SK-N-SH treated with all-trans-retinoic acid at 6 μM for 48 hours (cell line): ENCODE data around the gene SPAG9.

Experiments
- ATAC-seq: fragments of 200-7000 bp; cut with Tn5 transposase; 3 replicates; pipeline ENCODE4 v1.9.1; 2020; ENCODE audit warnings: mild to moderate bottlenecking, moderate library complexity
- ARNTL ChIP-seq: fragments of 450-650 bp; formaldehyde crosslinking; IDR thresholded peaks from 2 replicates; pipeline ENCODE4 v1.5.0; 2020; ENCODE audit warnings: low read depth, mild to moderate bottlenecking, moderate library complexity, borderline replicate concordance
- BACH2 ChIP-seq: fragments of 250-450 bp; sonication (Bioruptor Pico); IDR thresholded peaks from 2 replicates; pipeline ENCODE4 v1.9.0; 2021; ENCODE audit warnings: mild to moderate bottlenecking, borderline replicate concordance
- CREB5 ChIP-seq: fragments of 250-450 bp; sonication (Bioruptor Pico); IDR thresholded peaks from 2 replicates; pipeline ENCODE4 v1.5.1; 2020; ENCODE audit warnings: low read depth, mild to moderate bottlenecking, moderate library complexity
- CSDC2 ChIP-seq: fragments of 250-450 bp; sonication (Bioruptor Pico); IDR thresholded peaks from 2 replicates; pipeline ENCODE4 v1.5.0; 2020; ENCODE audit warnings: mild to moderate bottlenecking, moderate library complexity
- CSRNP3 ChIP-seq: fragments of 250-450 bp; sonication (Bioruptor Pico); IDR thresholded peaks from 2 replicates; pipeline ENCODE4 v1.5.1; 2021; ENCODE audit warnings: mild to moderate bottlenecking, moderate library complexity
- ESRRG ChIP-seq: fragments of 250-450 bp; sonication (Bioruptor Pico); IDR thresholded peaks from 2 replicates; pipeline ENCODE4 v1.6.1; 2021; ENCODE audit warnings: mild to moderate bottlenecking
- GLIS3 ChIP-seq: fragments of 250-450 bp; sonication (Bioruptor Pico); IDR thresholded peaks from 2 replicates; pipeline ENCODE4 v1.5.0; 2020; ENCODE audit warnings: mild to moderate bottlenecking, moderate library complexity
- ISL1 ChIP-seq: fragments of 250-450 bp; sonication (Bioruptor Pico); IDR thresholded peaks from 2 replicates; pipeline ENCODE4 v2.1.2; 2022; ENCODE audit warnings: mild to moderate bottlenecking, moderate library complexity
- OSR1 ChIP-seq: fragments of 250-450 bp; sonication (Bioruptor Pico); IDR thresholded peaks from 2 replicates; pipeline ENCODE4 v1.8.0; 2022; ENCODE audit warnings: moderate library complexity, mild to moderate bottlenecking, inconsistent platforms
- PATZ1 ChIP-seq: fragments of 250-450 bp; sonication (Bioruptor Pico); IDR thresholded peaks from 2 replicates; pipeline ENCODE4 v1.8.0; 2020; ENCODE audit warnings: mild to moderate bottlenecking, moderate library complexity, borderline replicate concordance
- POU6F1 ChIP-seq: fragments of 250-450 bp; sonication (Bioruptor Pico); IDR thresholded peaks from 2 replicates; pipeline ENCODE4 v1.8.0; 2021; ENCODE audit warnings: low read depth, mild to moderate bottlenecking, moderate library complexity, borderline replicate concordance
- PPARA ChIP-seq: fragments of 250-450 bp; sonication (Bioruptor Pico); IDR thresholded peaks from 2 replicates; pipeline ENCODE4 v1.5.0; 2020; ENCODE audit warnings: mild to moderate bottlenecking, borderline replicate concordance
- RARB ChIP-seq: fragments of 250-450 bp; sonication (Bioruptor Pico); IDR thresholded peaks from 2 replicates; pipeline ENCODE4 v1.8.0; 2021; ENCODE audit warnings: mild to moderate bottlenecking, moderate library complexity
- SNAI2 ChIP-seq: fragments of 250-450 bp; sonication (Bioruptor Pico); IDR thresholded peaks from 2 replicates; pipeline ENCODE4 v1.5.0; 2020; ENCODE audit warnings: mild to moderate bottlenecking, moderate library complexity
- TCF4 ChIP-seq: fragments of 250-450 bp; sonication (Bioruptor Pico); IDR thresholded peaks from 2 replicates; pipeline ENCODE4 v1.8.0; 2021; ENCODE audit warnings: mild to moderate bottlenecking, moderate library complexity, borderline replicate concordance
- TOX ChIP-seq: fragments of 250-450 bp; sonication (Bioruptor Pico); IDR thresholded peaks from 2 replicates; pipeline ENCODE4 v1.8.0; 2021; ENCODE audit warnings: mild to moderate bottlenecking, moderate library complexity, borderline replicate concordance
- TSHZ2 ChIP-seq: fragments of 250-450 bp; sonication (Bioruptor Pico); IDR thresholded peaks from 2 replicates; pipeline ENCODE4 v1.5.0; 2020; ENCODE audit warnings: mild to moderate bottlenecking, moderate library complexity
- ZC3H10 ChIP-seq: fragments of 250-450 bp; sonication (Bioruptor Pico); IDR thresholded peaks from 2 replicates; pipeline ENCODE4 v1.5.1; 2021; ENCODE audit warnings: mild to moderate bottlenecking, moderate library complexity
- ZFP3 ChIP-seq: fragments of 250-450 bp; sonication (Bioruptor Pico); IDR thresholded peaks from 2 replicates; pipeline ENCODE4 v1.5.0; 2020; ENCODE audit warnings: mild to moderate bottlenecking, moderate library complexity
- ZFP30 ChIP-seq: fragments of 450-650 bp; formaldehyde crosslinking; IDR thresholded peaks from 2 replicates; pipeline ENCODE4 v1.5.0; 2022; ENCODE audit warnings: mild to moderate bottlenecking, moderate library complexity
- ZNF565 ChIP-seq: fragments of 450-650 bp; formaldehyde crosslinking; conservative IDR thresholded peaks from 2 replicates; pipeline ENCODE4 v1.5.0; 2020; ENCODE audit warnings: low read depth, mild to moderate bottlenecking, moderate library complexity
- ZNF70 ChIP-seq: fragments of 450-650 bp; formaldehyde crosslinking; IDR thresholded peaks from 2 replicates; pipeline ENCODE4 v1.5.0; 2020; ENCODE audit warnings: mild to moderate bottlenecking, moderate library complexity
- ZNF8 ChIP-seq: fragments of 450-650 bp; formaldehyde crosslinking; IDR thresholded peaks from 2 replicates; pipeline ENCODE4 v1.5.0; 2020; ENCODE audit warnings: mild to moderate bottlenecking, moderate library complexity

Gene SPAG9

GRCh38 chr17:51046514-51047384 is 73.9 kb downstream of the SPAG9 start:
- peak; percentile 98 for ATAC-seq
- TF ChIP-seq ISL1 (CRISPR knock-in tag) (peak; percentile 16; the same call in 1 of the 2 replicates), ZFP3 (CRISPR knock-in tag) (peak; percentile 92), TSHZ2 (CRISPR knock-in tag) (peak; percentile 98), ZNF70 (CRISPR knock-in tag) (peak; percentile 76), ZC3H10 (CRISPR knock-in tag) (no peak), PPARA (CRISPR knock-in tag) (peak; percentile 98), SNAI2 (peak; percentile 98), ZNF8 (peak; percentile 41; the same call in 1 of the 2 replicates), TCF4 (peak; percentile 77), ESRRG (CRISPR knock-in tag) (no peak), RARB (CRISPR knock-in tag) (no peak), GLIS3 (no peak), ZNF565 (CRISPR knock-in tag) (peak; percentile 96), CSRNP3 (CRISPR knock-in tag) (0 out of 2 replicates have a peak, but pooled peaks have one; percentile 38), BACH2 (CRISPR knock-in tag) (peak; percentile 99), PATZ1 (CRISPR knock-in tag) (peak; percentile 72; the same call in 1 of the 2 replicates), OSR1 (no peak), ZFP30 (CRISPR knock-in tag) (peak; percentile 79), ARNTL (CRISPR knock-in tag) (peak; percentile 65; the same call in 1 of the 2 replicates), CSDC2 (CRISPR knock-in tag) (peak; percentile 98), POU6F1 (CRISPR knock-in tag) (no peak), CREB5 (peak; percentile 99), TOX (CRISPR knock-in tag) (no peak)

- peak; percentile 19 for ATAC-seq
These were observed 74.6 kb downstream of the SPAG9 start for GRCh38 chr17:51046046-51046445.

More at GRCh38 chr17:51046046-51046445, 74.6 kb downstream of the SPAG9 start:
- no peak for TF ChIP-seq ZNF70 (CRISPR knock-in tag)
- no peak; the same call in 1 of the 2 replicates for TF ChIP-seq TCF4
